GM21367 (cell line): ENCODE results near the gene LPP.

Source experiments
- ATAC-seq: cut with Tn5 transposase; IDR thresholded peaks from one replicate; pipeline ENCODE4 v1.9.1; 2021; ENCODE audit not compliant: unreplicated experiment

Gene LPP

DNA sequence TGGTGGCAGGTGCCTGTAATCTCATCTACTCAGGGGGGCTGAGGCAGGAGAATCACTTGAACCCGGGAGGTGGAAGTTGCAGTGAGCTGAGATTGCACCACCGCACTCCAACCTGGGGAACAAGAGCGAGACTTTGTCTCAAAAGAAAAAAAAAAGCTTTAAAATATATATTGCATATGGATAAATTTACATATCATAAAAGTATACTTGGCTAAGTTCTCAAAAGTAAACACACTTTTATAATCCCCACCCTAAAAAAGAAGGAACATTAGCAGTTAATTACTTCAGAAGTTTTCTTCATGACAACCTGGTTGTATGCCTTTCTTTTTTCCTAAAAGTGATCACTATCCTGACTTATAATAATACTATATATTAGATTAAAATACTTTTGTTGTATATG, 648.7 kb downstream of the LPP start:
- ATAC-seq = no peak

DNA sequence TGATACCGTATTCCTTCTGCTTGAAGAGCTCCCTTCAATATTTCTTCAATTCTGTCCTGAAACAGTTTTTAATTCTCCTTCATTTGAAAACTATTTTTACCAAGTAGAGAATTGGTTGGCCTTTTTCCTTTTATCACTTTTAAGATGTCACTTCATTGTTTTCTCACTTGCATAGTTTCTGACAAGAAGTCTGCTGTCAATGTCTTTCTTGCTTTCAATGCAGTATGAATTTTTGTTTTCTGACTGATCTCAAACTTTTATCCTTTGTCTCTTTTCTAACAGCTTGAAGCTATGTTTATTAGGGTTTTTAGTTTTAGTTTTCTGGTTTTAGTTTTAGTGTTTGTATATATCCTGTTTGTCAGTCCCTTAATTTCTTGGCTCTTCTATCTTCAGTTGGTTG, 653.0 kb downstream of the LPP start:
- no peak for ATAC-seq

DNA sequence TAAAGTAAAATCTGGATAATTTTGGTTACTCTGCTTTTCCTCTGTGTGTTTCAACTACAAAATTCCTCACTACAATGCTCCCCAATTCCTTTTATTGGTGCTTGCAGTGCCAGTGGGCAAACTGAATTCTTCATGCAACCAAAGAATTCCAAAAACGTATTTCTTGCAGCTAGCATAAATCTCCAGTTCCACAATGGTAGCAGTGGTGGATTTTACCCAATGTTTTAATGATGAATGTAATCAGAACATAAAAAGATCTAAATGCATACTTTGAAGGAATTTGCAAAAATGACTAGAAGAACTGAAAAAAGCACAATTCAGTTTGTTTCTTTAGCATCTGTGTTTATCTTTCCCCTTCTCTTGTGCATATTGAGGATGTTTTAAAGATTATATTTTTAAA, 658.2 kb downstream of the LPP start:
- ATAC-seq = no peak

DNA sequence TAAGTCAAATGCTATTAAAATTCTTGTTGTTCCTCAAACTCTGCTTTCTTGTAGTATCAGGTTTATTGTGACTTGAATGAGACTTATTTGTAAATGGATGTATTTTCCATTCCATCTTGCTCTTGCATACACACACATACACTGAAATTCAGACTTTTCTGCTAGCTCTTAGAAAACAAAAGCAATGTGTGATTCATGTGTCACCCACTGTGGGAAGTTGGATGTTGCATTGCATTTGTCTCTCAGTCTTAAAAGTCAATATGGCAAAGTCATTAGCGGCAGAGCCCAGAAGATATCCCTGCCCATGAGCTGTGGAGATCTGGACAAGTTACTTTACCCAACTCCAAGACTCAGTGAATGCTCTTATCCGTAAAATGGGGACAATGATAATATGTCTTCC, 660.6 kb downstream of the LPP start:
- ATAC-seq = no peak

DNA sequence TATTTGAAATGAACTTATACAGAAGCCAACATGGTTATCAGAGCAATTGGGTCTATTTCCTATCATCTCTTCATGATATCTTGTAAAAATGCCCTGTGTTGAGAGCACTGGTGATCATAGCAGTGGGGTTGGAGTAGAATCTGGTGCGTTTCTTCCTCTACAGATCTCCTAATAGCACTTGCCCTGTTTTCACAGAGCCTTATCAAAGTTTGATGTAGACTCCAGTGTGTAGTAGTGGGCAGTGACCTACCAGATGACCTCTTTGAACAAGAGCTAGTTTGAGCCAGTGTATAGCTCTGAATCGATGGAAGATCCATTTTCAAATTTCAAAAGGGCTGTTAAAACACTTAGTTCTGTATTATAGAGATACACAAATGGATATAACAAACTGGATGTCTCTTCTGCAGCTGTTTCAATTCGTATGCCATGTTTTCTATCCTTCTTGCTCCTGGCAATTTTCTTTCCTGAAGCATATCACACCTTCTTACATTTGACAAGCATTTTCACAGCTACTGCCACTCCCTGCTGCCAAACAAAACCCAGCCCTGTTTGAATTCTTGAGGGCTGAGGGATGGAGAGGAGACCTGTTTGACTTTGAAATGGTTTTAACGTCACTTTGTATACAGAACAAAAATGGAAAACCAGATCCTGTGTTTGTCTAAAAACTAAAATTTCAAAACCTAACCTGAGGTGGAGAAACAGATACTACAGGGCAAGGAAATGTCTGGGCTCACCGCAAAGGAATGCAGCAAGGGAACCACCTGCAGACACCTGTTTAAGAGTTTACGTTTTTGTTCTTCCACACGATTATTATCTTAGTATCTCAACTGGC, 663.4 kb downstream of the LPP start:
- no peak for ATAC-seq

DNA sequence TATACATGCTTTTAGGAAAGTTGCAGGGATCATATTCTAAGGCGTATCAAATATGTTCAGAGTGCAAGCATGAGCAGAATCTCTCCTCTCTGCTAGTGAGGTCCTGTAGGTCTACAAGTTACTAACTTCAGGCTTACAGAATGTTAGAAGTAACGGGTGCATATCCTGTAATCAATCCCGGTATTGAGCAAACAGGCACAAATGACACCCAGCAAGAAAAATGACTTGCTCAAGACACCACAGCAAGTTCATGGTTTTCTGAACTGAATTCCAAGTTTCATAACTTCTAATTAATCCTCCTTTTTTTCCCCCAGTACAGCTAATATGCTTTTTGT, 663.9 kb downstream of the LPP start:
- ATAC-seq = no peak

DNA sequence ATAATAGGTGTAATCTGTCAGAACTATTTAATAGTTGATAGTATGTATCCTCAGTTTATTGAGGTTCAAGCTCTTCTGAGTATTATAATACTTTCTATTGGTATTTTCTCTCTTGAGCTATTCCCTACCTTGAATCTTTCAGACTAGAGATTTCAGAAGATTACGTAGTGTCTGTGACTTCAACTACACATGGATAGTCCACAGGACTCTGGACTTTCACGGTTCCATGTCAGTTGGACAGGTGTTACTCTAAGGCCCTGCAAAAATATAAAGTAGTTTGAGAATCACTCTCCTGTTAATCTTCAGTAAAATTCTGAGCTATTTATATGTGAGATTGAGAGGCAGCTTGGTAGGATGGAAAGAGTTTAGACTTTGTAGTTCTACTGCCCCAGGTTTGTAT, 664.3 kb downstream of the LPP start:
- ATAC-seq = no peak

DNA sequence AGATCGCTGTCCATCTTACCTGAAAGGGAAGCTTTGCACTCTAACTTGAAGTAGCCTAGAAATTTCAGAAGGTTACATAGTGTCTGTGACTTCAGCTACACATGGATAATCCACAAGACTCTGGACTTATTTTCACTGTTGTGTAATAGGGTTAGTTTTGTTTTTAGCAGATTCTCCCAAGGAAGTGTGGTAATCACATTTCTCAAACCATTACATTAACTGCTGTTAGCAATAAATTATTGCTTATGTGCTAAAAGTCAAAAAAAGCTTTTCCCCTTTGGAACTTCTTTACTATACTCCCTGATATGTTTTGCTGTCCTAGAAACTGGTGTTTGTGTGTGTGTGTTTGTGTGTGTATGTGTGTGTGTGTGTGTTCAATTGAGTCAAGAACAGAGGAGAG, 666.0 kb downstream of the LPP start:
- ATAC-seq = no peak

DNA sequence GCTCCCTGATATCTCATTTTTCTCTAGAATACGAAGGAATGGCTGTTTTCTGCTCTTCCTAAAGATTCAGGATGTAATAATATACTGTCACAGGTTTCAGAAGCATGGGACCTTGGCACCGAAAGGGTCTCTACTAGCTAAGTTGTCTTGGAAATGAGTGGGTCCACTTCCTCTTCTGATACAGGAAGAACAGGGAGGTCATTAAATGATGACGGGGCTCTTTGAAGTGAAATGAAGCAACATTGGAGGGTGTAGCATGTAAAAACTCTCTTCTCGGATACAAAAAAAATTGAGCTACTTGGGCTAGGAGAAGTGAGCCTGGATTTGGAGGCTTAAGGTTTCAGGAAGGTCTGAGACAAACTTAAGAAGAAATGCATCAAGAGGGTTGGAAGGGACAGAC, 668.0 kb downstream of the LPP start:
- ATAC-seq = no peak

DNA sequence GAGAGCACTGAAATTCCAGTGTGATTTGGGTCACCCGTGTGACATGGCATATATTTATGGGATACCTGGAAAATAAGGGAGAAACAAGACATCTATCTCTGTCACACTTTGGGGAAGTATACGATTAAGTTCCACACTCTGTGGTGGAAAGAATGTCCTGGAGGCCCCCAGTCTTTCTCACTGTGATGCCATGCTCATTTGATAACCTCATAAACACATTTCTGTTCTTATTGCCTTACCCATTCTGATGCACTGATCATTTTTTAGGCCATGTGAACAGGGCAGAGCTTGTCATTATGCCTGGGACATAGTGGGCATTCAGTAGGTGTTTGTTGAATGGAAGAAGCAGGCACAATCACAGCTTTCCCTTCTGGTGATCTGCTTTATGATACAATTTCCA, 668.5 kb downstream of the LPP start:
- ATAC-seq = no peak

DNA sequence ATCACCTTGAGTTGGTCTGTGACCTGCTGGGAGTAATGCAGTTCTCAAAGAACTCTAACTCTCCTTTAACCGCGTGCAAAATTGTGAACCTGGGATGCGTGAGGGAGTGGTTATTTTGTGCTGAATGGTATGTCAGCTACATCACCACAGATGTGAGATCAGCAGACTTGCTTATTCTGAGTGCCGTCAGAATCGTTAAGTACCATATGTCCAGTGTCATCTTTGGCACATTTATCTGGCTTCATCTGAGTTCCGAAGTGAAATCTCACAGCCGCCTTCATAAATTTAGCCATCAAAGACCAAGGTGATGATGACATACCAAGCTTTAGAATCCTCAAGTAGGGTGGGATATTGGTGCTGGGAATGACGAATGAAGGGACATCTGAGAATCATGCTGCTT, 670.6 kb downstream of the LPP start:
- no peak for ATAC-seq

DNA sequence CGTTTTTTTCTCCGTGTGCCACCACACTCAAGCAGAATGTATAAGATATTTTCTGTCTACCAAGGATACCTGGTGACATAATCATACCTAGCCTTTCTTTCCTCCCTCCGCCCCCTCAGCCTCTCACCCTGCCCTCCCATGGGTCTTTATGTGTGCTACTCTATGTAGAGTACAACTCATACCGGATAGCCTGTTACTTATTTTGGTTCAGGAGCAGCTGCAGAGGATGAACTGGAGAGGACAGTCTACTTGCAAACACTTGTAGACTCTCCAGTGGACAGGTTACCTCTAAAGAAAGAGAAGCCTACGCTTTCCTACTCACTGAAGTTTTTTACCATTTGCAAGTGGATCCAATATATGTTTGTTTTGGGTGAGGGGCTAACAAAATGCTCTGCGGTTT, 671.9 kb downstream of the LPP start:
- no peak for ATAC-seq

DNA sequence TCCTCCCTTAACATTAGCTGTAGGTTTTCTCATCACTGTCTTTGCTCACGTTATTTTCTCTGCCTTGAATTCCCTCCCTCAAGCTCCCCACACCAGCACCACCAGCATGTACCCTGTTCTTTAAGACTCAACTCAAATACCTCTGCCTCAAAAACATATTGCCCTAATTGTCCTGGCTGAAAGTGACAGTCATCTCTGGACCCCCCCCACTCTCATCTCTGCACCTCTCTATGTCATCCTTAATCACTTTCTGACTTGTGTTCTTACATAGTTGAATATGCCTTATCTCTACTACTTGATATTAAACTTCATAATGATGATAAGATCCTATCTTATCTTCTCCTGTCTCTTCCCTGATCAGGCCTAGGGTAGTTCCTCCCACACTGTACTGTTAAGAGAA, 672.6 kb downstream of the LPP start:
- no peak for ATAC-seq

DNA sequence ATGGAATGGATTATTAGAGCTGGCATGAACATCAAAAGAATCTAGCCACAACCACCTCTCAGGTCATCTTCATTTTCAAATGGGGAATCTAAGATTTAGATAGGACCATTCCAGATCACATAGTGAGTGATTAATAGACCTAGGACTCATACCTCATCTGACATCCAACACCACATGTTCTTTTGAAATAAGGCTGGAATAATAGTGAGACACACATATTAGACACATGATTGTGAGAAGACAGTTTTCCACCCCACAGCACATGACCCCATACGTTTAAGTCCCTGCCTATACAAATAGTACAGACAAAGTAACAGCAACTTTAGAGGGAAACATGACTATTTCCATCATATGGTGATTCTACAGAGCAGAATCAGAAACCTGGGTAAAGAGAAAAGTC, 673.1 kb downstream of the LPP start:
- no peak for ATAC-seq

DNA sequence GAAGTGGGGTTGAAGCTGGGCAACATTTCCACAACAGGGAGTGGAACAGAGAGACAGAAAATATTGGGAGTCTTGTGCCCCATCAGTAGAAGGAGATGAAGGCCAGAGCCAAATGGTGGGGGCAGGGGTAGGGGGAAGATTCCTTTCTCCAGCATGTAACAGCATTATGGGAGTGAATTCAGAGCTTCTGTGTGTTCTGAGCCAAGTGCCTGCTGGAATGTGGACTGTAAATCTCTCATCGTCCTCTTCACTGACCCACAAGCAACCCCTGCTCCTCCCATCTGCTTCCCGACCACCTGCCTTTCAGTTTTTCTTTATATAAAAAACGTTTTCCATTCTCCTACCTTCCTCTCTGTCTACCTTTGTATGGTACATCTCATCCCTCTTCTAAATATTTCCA, 673.6 kb downstream of the LPP start:
- ATAC-seq = no peak

DNA sequence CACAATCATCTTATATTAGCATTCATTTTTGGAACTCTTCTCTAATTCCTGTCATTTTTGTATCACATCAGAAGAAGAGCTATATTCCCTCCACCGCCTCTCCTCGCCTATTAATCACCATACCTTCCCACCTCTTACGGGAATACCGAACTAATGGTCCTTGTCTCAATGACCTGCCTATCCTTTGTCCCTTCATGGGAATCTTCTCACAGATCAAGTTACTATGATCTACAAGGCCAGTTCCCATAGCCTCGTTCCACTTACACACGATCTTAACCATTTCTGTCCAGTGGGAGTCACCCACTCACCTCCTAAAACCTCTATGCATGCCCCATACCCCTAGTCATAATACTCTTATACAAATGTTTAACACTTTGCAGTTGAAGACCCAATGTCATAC, 675.2 kb downstream of the LPP start:
- ATAC-seq = no peak

DNA sequence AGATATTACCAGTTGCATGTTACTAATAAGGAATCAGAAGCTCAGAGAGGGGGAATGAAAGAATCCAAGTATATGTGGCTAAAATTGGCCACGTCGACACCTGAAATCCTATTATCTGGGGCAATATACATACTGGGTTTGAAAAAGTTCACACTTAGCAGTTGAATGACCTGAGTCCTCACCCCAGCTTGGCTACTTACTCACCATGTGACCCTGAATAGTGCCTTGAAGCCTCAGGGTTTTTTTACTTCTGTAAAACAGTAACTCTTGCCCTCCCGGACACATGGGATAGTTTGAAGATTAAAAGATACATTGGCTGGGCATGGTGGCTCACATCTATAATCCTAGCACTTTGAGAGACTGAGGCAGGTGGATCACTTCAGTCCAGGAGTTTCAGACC, 675.6 kb downstream of the LPP start:
- no peak for ATAC-seq

DNA sequence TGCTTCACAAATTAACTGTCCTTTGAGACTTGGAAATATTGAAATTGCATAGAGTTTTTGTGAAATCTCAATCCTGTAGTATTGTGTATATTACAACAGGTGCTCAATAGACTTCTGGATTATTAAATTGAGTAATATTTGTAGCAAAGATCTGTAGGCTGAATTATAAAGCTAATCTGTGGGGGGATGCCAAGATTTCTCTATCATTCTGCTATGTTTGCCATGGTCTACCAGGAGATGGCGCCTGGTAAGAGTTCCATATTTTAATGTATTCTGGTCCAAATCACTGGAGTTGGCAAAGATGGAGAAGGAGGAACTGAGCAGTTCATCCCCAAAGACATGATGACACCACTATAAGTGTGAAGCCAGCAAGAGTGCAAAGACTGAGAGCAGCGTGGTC, 676.9 kb downstream of the LPP start:
- no peak for ATAC-seq

DNA sequence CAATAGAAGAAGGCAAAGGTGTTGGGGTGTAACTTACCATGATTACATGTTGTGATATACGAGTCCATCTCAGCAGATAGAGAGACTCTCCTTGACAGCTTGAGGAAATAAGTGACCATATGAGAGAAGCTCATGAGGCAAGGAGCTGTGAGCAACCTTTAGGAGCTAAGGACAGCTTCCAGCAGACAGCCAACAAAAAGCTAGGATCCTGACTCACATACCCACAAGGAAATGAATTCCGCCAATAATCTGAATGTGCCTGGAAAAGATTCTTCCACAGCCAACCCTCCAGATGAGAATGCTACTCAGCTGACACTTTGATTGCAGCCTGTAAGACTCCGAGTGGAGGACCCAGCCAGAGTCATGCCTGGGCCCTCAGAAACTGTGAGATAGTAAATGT, 678.2 kb downstream of the LPP start:
- no peak for ATAC-seq

DNA sequence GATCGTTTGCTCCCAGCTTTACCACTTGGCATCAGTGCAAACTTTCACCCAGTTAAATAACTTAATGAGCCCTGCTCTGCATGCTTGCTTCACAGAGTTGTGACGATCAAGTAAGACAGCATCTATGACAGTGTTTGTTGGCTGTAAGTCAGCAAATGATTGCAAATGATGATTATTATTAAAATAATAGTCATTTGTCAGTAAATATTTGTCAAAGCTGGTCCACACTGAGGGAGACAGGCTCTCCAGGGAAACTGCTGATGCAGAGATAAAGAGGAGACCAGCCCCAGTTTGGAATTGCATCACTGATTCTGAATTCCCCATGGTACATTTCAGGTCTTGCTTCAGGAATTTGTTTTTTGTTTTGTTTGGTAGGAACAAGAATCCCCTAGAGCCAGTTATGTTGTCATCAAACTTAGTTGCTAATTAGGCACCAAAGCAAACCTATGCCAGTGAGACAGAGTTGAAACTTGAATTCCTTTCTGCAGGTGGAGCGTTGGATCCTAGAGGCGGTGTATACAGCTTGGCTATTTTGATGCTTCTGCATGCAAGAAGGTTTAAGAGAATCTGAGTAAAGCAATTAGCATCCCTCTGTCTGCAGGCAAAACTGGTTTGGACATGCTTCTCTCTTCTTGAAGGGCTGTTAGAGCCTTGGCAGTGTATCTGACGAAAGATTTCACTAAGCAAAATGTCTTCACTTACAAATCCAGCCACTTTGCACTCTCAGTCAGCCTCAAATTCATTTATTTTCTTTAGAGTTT, 679.2 kb downstream of the LPP start:
- no peak for ATAC-seq

DNA sequence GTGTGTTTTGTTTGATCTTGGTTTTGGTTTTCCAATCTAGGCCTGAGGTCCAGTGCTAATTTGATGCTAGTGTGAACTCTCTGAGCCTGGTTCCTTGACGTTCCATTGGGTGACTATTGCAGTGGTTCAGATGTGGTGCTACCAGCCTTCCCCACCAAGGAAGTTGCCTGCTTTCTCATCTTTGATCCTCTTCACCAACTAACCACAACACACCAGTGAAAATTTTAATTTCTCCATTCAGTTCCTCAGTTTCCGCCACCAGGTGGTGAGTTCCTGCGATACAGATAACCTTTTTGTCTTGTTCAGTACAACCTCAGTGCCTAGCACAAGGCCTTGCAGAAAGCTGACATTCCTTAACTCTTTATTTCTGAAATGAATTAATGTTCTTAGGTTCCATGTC, 680.4 kb downstream of the LPP start:
- no peak for ATAC-seq

DNA sequence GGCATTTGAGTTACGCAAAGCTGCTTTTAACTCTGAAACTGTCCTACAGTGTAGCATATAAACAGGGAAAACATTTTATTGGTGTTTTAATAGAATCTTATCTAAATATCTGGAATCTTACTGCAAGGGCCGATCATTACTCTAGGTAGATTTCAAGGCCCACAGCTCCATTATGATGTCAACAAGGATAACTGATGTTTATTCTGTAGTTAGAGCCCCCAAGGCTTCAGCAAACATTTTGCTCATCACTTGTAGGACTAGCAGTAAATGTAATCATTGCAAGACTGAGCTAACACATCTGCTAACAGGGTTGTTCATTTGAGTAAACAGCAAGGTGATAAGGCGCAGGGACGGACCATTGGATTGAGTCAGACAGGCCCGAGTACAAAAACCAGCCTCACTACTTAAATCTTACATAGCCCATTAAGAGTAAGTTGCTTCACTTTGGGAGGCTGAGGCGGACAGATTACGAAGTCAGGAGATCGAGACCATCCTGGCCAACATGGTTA, 685.3 kb downstream of the LPP start:
- no peak for ATAC-seq

DNA sequence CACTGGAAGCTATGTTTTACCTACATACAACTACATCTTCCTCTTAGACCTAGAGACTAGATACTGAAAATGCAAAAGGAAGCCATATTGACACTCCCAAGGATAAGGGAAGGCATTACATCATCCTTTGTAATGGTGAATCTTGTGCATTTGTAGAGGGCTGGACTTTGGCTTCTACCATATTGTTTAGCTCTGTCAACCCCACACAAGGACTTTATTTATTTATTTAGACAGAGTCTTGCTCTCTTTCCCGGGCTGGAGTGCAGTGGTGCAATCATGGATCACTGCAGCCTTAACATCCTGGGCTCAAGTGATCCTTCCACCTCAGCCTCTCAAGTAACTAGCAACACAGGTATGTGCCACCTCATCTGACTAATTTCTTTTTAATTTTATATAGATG, 686.3 kb downstream of the LPP start:
- ATAC-seq = no peak
